GM21529 (cell line): Measurements from ENCODE around the gene TTLL10.
A peak's percentile ranks its signal among the peaks of the same experiment; 100 is the strongest.

ENCODE experiments used
- ATAC-seq: cut with Tn5 transposase; IDR thresholded peaks from one replicate; pipeline ENCODE4 v1.9.1; 2021; ENCODE audit not compliant: unreplicated experiment

TTLL10 gene

DNA sequence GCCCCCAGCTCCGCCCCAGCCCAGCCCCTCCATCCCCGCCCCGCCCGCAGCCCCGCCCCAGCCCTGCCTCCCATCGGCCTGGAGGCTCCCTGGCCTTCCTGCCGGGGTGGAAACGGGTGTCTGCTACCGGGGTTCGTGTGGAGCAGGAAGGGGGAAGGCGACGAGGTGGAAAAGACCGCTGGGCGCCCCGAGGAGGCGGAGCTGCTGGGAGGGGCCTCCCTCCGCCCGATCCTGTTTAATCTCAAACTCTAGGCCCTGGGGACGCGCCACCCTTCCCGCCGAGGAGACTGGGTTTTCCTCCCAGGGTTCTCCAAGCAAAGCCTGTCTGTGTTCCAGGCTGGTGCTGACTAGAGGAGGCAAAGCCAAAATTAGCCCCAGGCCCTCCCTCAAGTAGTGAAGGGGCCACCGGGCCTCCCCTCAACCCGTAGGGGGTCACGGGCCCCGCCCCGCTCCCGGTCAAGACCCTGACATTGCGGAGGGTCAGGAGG lies 16.2 kb upstream of the TTLL10 start:
- peak; percentile 64 for ATAC-seq

- peak; percentile 57 for ATAC-seq
Observed at GRCh38 chr1:1157914-1158710, 15.6 kb upstream of the TTLL10 start.

GRCh38 chr1:1160281-1160930 lies 13.3 kb upstream of the TTLL10 start:
- no peak for ATAC-seq

DNA sequence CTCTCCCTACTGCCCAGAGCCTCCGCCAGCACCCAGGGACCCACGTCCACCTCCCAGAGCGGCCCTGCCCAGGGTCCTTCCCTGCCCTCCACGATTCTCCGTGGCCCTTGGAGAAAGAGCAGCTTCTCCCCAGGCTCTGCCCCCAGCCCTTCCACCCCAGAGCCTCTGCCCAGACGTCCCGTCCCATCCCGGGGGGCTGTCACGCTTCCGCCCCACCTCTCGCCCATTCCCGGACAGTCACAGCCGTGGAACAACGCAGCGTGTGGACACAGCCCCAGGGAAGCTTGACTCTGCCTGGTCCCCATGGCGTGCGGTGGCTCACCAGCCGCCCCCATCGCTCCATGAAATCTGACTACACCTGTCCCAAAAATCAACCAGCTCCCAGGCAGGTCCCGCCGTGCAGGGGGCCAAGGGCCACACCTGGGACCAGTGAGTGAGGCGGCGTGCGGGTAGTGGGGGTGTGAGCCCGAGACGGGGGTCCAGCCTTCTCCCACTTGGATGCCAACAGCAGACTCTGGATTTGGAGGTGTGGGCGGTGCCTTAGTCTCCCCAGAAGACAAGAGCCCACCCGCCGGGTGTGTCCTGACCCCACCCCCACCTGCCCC lies 12.5 kb upstream of the TTLL10 start:
- no peak for ATAC-seq

DNA sequence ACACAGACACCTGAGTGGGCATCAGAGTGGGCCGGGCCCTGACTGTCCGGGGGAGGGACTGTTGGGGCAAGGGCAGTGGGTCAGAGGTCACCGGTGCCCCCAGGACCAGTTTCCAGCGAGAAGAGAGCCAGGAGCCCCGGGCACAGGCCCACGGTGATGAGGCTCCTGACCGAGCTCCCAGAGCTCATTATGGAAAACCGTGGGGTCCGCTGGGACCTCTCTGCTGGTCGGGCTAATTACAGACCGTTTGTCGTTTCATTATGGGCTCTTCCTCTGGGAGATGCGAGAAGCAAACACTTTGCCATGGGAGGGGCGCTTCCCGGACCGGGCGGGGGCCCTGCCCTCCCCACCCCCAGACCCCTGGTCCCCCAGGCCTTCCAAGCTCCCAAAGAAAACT lies 12.0 kb upstream of the TTLL10 start:
- no peak for ATAC-seq

DNA sequence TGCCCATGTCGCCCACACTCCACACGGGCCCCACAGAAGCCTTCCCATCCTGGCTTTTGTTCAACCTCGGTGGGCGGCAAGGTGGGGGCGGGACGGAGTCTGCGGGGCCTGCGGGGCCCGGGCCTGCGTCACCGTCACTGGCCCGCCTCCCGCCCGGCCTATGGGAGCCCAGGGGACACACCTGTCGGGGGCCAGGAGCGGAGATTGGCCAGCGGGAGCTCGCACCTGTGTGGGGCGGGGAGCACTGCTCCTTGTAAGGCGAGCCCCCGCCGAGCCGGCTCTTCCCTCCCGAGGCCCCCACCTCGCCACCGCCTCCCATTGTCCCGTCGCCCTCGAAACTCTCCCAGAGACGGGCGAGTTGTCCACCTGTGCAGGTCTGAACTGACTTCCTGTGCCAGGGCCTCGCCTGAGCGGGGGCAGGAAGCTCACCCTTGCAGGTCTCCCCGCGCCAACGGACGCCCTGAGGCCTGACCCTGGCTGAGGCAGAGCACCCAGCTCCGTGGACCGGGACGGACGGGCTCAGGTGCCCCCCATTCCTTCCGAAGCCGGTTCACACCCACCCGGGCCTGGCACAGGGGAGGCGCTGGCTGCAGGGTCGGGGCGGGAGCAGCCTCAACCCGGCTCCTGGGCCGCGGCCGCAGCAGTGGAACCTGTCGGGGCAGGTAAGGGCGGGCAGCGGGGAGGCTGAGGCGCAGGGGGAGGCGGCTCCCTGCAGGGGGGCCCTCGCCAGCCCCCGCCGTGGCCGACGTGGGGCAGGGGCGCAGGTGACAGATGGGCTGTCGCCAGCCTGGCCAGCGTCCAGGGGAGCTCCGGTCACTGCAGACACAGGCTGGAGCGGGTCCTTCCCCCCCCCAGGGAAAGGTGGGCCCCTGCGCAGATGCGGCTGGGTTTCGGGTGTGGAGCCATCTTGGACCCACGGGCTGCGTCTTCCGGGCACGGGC lies 10.8 kb upstream of the TTLL10 start:
- no peak for ATAC-seq

DNA sequence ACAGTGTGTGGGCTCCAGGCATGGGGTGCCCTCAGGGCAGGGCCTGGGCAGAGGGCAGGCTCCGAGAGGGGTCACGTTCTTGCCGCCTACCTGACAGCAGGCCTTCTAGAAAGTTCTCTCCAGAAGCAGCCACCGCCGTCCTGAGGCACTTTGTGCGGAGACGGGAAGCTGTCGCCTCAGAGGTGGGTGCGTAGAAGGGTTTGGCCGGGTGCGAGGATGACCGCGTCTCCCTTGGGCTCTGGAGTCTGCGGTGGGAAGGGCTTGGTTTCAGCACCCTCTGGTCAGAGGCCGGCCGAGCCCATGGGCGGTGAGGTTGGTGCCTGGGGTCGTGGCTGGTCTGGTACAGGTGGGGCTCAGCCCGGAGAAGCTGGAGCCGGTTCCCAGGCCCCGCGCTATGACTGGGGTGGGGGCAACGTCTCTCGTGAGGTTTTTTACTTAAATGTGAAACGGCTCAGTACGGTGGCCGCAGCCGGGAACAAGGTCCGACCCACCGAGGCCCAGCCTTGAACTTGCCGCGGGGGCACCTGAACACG lies 10.1 kb upstream of the TTLL10 start:
- no peak for ATAC-seq

GRCh38 chr1:1164361-1164700 lies 9.3 kb upstream of the TTLL10 start:
- no peak for ATAC-seq

DNA sequence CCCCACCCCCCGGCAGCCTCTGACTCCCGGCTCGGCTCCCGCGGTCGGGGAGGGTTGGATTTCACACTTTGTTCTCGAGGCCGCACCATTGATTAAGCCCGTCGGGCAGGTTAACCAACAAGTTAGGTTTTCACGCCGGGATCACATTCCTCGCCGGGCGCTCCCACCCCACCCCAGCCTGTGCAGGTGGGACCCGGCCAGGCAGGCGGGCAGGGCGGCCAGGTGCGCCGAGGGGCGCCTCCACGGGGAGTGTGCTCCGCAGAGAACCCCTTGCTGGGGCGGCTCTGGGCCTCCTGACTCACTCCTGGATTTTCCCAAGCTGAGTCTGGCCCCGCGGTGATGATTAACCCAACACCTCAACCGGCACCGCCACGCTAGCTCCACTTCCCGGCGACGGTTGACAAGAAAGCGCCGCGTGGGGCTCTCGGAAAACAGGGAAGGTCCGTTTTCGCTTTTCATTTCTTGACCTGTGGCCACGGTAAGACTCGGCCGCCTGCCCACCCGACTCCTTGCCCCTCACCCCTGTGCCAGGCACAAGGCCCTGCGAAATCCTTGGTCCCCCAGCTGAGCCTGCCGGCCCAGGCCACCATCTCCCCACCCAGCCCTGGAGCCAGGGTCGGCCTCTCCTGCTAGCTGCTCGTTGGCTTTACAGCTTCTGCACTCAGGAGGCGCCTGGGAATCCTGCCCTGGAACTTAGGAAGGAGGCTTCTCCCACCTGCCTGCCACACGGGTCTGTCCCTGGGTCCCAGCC lies 8.8 kb upstream of the TTLL10 start:
- ATAC-seq, result no peak

- no peak for ATAC-seq
Observed at GRCh38 chr1:1165485-1165884, 8.2 kb upstream of the TTLL10 start.

DNA sequence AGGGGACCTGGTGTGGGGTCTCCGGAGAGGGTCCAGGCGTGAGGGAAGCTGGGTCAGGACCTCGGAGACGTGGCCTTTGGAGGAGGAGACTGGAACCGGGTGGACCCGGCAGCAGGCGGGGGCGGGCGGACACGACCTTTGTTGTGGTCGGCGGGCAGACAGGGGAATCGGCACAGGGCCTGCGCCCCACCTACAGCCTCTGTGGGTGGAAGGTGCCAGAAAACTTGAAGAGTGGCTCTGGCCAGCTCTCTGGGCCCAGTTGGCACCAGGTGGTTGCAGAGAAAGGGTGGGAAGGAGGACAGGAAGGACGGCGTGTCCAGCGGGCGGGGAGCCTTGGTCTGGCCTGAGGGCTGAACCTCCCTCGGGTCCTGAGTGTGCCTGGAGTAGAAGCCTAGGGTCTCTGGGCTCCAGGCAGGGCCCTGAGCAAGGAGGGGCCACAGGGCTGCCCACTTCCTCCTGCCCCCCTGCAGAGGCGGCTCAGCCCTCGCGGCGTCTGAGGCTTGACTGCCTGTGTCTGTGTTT lies 7.7 kb upstream of the TTLL10 start:
- no peak for ATAC-seq

GRCh38 chr1:1166642-1167397 lies 6.9 kb upstream of the TTLL10 start:
- no peak for ATAC-seq

DNA sequence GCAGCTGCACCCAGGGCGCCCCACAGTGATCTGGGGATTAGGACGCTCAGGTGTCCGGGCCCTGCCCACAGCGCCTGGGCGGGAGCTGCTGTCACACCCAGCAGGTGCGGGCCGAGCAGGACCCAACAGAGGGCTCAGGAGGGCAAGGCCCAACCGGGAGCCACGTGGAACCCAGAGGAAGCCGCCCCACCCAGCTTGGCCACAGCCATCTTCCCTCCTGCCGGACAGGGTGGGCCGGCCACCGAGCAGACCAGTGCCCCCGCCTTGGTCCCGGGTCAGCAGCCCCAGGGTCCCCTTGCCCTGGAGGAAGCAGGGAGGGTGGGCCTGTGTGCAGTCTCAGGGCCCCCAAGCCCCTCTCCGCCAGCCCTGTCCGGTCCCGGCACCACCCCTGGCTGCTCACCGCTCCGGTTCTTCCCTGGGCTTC lies 6.3 kb upstream of the TTLL10 start:
- ATAC-seq, result no peak

DNA sequence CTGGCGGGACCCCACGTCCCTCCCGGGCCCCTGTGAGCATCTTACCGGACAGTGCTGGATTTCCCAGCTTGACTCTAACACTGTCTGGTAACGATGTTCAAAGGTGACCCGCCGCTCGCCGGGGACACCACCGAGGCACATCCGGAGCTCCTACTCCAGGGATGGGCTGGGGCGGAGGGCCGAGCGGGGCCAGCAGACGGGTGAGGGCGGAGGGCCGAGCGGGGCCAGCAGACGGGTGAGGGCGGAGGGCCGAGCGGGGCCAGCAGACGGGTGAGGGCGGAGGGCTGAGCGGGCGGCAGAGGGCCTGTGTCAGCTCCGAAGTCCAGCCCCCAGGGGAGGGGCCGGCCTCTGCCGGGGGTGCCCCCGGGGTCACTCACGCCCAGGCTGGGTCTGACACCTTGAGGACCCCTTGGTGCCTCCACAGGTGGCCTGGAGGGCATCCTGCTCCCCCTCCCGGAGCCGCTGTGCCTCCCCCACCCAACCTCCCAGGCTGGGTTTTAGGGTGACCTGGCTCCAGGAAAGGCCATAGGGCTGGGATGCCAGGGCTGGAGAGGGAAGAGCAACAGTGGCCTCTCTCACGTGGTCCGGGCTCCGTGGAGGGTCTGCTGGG lies 5.7 kb upstream of the TTLL10 start:
- no peak for ATAC-seq

- no peak for ATAC-seq
Observed at GRCh38 chr1:1168451-1169411, 4.9 kb upstream of the TTLL10 start.

- ATAC-seq, result no peak
Observed at GRCh38 chr1:1169429-1170214, 4.1 kb upstream of the TTLL10 start.
